SK-N-MC (cell line): ENCODE results near the gene UNG.

Source experiments
- EZH2 ChIP-seq: fragments of 200-600 bp; sonication (generic); IDR thresholded peaks from one replicate; pipeline ENCODE4 v1.6.1; 2017; ENCODE audit warnings: antibody characterized with exemption
- POLR2AphosphoS5 ChIP-seq: IDR thresholded peaks from 2 replicates; pipeline ENCODE4 v1.6.1; 2012; ENCODE audit warnings: mild to moderate bottlenecking, low read depth, low read length, borderline replicate concordance

DNA sequence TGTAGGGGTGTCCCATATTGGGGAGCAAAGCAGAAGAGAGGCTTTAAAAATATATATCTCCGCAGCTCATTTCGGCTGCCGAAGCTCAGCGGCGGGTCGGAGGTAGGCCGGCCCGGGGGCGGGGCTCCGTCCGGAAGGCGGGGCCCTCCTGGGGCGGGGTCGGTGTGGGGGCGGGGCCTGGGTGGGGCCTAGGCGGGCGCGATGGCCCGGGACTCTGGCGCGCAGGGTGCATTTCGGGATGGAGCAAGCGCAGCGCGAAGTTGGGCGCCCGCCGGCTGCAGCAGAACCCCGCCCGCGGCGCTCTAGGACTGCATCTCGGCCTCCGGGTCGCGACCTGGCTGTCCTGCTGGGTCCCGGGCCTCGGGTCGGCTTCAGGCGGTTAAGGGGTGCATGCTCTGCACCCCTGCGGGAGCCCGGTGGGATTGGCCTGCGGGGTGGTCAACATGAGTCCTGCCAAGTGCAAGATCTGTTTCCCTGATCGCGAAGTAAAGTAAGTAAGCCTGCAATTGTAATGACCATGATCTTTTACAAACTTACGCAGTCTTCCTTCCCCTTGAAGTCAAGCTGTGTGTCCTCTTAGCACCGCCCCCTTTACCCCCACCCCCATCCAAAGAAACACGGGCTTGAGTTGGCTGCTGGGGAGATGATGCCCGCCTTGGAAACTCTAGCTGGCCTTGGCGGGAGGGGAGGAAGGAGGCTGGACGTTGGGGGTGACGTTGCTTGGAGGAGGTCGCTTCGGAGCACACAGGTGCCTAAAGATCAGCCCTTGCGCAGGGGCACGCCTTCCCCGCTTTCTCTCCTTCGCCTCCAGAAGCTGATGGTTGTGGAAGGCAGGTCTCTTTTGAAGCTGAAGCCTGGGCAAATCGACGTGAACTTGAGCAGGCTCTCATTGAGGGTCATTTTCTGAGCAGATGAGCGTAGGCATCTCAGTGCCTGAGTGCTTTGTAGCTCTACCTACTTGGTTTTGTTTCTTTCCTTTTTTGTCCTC is 57.3 kb downstream of the UNG start:
- TF ChIP-seq POLR2AphosphoS5, result peak; percentile 63; the same call in 1 of the 2 replicates
- TF ChIP-seq EZH2, result no peak
